GM12891 (cell line): ENCODE results near the gene TSPAN4. TPM values are rescaled to one million over a fixed set of nuclear protein-coding genes. Genes with fewer than 3 reads are reported as not detected.

Experiments used
- DNase-seq: peaks from one replicate; pipeline ENCODE4 v3.0.0; 2011; ENCODE audit warnings: low spot score; ENCODE audit not compliant: insufficient read length
- FAIRE-seq: peaks from 2 replicates; lab custom pipeline; 2011; peaks lifted over from hg19 to GRCh38; lab: Jason Lieb, UNC
- PAX5 ChIP-seq: IDR thresholded peaks from 2 replicates; pipeline ENCODE4 v1.6.1; 2011; ENCODE audit warnings: low read length, moderate library complexity, mild to moderate bottlenecking; ENCODE audit not compliant: insufficient read depth, severe bottlenecking
- POLR2A ChIP-seq: IDR thresholded peaks from 2 replicates; pipeline ENCODE4 v1.6.1; 2011; ENCODE audit warnings: low read depth, low read length, control low read depth
- POLR2AphosphoS5 ChIP-seq: IDR thresholded peaks from 2 replicates; pipeline ENCODE4 v1.6.1; 2011; ENCODE audit warnings: low read depth, low read length, control low read depth
- POU2F2 ChIP-seq: IDR thresholded peaks from 2 replicates; pipeline ENCODE4 v1.6.1; 2011; ENCODE audit warnings: low read depth, mild to moderate bottlenecking, control low read depth, low read length, moderate library complexity
- SPI1 ChIP-seq: IDR thresholded peaks from 2 replicates; pipeline ENCODE4 v1.6.1; 2011; ENCODE audit warnings: low read depth, low read length, control low read depth
- TAF1 ChIP-seq: IDR thresholded peaks from 2 replicates; pipeline ENCODE4 v1.6.1; 2011; ENCODE audit warnings: low read depth, low read length, control low read depth
- polyA plus RNA-seq: library from polyadenylated mRNA; unstranded; fragments of >200 nt; gene quantifications from one replicate; pipeline ENCODE4 v1.2.1, GENCODE V29; 2012; ENCODE audit warnings: low read depth, missing spikeins, inconsistent platforms; ENCODE audit not compliant: missing spikeins

Gene TSPAN4
- 5.6 TPM for polyA plus RNA-seq

GRCh38 chr11:842370-843002, at the start of gene TSPAN4, which contains the start of gene POLR2L:
Gene TSPAN4 (plus strand): TSS chr11:842852. CDS start chr11:850305, 7,453 bp downstream.
Gene POLR2L (minus strand): TSS chr11:842529. CDS start chr11:842508, 21 bp downstream.
- FAIRE-seq (peak; percentile 99), DNase-seq (peak; percentile 98)
- TF ChIP-seq PAX5 = no peak
- TF ChIP-seq POLR2AphosphoS5 = peak; percentile 98
- peak; percentile 93 for TF ChIP-seq TAF1
- TF ChIP-seq SPI1 = no peak
- peak; percentile 85 for TF ChIP-seq POU2F2
- peak; percentile 99 for TF ChIP-seq POLR2A

- DNase-seq (no peak), FAIRE-seq (no peak)
- TF ChIP-seq SPI1 (no peak), PAX5 (no peak)
Observed at GRCh38 chr11:792873-793272, 49.8 kb upstream of the TSPAN4 start.

- TF ChIP-seq POU2F2 = no peak
- no peak for TF ChIP-seq POLR2A
- no peak for TF ChIP-seq SPI1
- TF ChIP-seq TAF1 = no peak
- TF ChIP-seq PAX5 = no peak
- TF ChIP-seq POLR2AphosphoS5 = no peak
- DNase-seq (no peak), FAIRE-seq (no peak)
Observed at GRCh38 chr11:793556-793955, 49.1 kb upstream of the TSPAN4 start.

GRCh38 chr11:794013-794765, 48.5 kb upstream of the TSPAN4 start:
- FAIRE-seq (no peak), DNase-seq (no peak)
- TF ChIP-seq POLR2A (no peak), PAX5 (no peak), TAF1 (no peak), POU2F2 (no peak), POLR2AphosphoS5 (no peak), SPI1 (no peak)

- DNase-seq = no peak
- no peak for FAIRE-seq
- TF ChIP-seq PAX5 (no peak), SPI1 (no peak), POU2F2 (no peak), TAF1 (no peak), POLR2AphosphoS5 (no peak), POLR2A (no peak)
Observed at GRCh38 chr11:794766-795633, 47.7 kb upstream of the TSPAN4 start.

- FAIRE-seq (peak; percentile 90), DNase-seq (peak; percentile 99)
- peak; percentile 63 for TF ChIP-seq POLR2AphosphoS5
- TF ChIP-seq POLR2A = peak; percentile 61
- TF ChIP-seq SPI1 = no peak
- TF ChIP-seq TAF1 = no peak
- TF ChIP-seq PAX5 = no peak
- no peak for TF ChIP-seq POU2F2
Observed at GRCh38 chr11:795634-796564, 46.8 kb upstream of the TSPAN4 start.

- DNase-seq (no peak), FAIRE-seq (no peak)
- TF ChIP-seq SPI1 (no peak), POLR2AphosphoS5 (no peak), POLR2A (no peak; the same call in 1 of the 2 replicates), POU2F2 (no peak), TAF1 (no peak), PAX5 (no peak)
Observed at GRCh38 chr11:796565-797295, 45.9 kb upstream of the TSPAN4 start.
